Measurements from ENCODE around the gene FNDC1.

FNDC1 gene

GRCh38 chr6:159301810-159302593 is 132.8 kb downstream of the FNDC1 start:
- no peaks in the 10 kb centered on the region for H3K9me3 ChIP-seq (ENCODE audit: control insufficient read depth, insufficient read depth, low read length)
- no peak overlapping the region for H3K4me2 ChIP-seq (ENCODE audit: low read length)
- H3K27ac ChIP-seq (ENCODE audit: low read depth, low read length): no peak overlapping the region
- H3F3A ChIP-seq (ENCODE audit: control insufficient read depth, insufficient read depth): no peaks in the 10 kb centered on the region
- H3K4me1 ChIP-seq (ENCODE audit: control insufficient read depth, low read length): no peaks in the 10 kb centered on the region
- no peaks in the 10 kb centered on the region for H3K36me3 ChIP-seq (ENCODE audit: control insufficient read depth, low read length)
- no peaks in the 10 kb centered on the region for H3K79me2 ChIP-seq (ENCODE audit: control insufficient read depth, low read length)
- no peaks in the 10 kb centered on the region for H3K9me2 ChIP-seq (replicated peaks; ENCODE audit: control insufficient read depth, low read length)
- no peaks in the 10 kb centered on the region for H4K20me1 ChIP-seq (ENCODE audit: control insufficient read depth, insufficient read depth, low read depth, low read length)
- no peak overlapping the region for H3K4me3 ChIP-seq (ENCODE audit: low read length)
- TF ChIP-seq EZH2phosphoT487 (IDR thresholded peaks at IDR 0.05; ENCODE audit: borderline replicate concordance, low read length): no peak
- no peak for TF ChIP-seq CTCF (IDR thresholded peaks at IDR 0.05; ENCODE audit: low read depth, low read length, poor library complexity, severe bottlenecking)
- peaks cover 4% of the 10 kb centered on the region; the same call in 1 of the 2 replicates for H3K27me3 ChIP-seq (ENCODE audit: control insufficient read depth, low read length)

- H3K27ac ChIP-seq (ENCODE audit: low read depth, low read length): no peak overlapping the region
- no peaks in the 10 kb centered on the region for H4K20me1 ChIP-seq (ENCODE audit: control insufficient read depth, insufficient read depth, low read depth, low read length)
- H3K9me3 ChIP-seq (ENCODE audit: control insufficient read depth, insufficient read depth, low read length): no peaks in the 10 kb centered on the region
- H3K9me2 ChIP-seq (replicated peaks; ENCODE audit: control insufficient read depth, low read length): no peaks in the 10 kb centered on the region
- H3F3A ChIP-seq (ENCODE audit: control insufficient read depth, insufficient read depth): no peaks in the 10 kb centered on the region
- H3K4me2 ChIP-seq (ENCODE audit: low read length): no peak overlapping the region
- no peaks in the 10 kb centered on the region for H3K4me1 ChIP-seq (ENCODE audit: control insufficient read depth, low read length)
- no peaks in the 10 kb centered on the region for H3K79me2 ChIP-seq (ENCODE audit: control insufficient read depth, low read length)
- TF ChIP-seq EZH2phosphoT487 (IDR thresholded peaks at IDR 0.05; ENCODE audit: borderline replicate concordance, low read length) (no peak), CTCF (IDR thresholded peaks at IDR 0.05; ENCODE audit: low read depth, low read length, poor library complexity, severe bottlenecking) (no peak)
- H3K36me3 ChIP-seq (ENCODE audit: control insufficient read depth, low read length): no peaks in the 10 kb centered on the region
- no peak overlapping the region for H3K4me3 ChIP-seq (ENCODE audit: low read length)
- H3K27me3 ChIP-seq (ENCODE audit: control insufficient read depth, low read length): peaks cover 3% of the 10 kb centered on the region; the same call in 1 of the 2 replicates
Observed at GRCh38 chr6:159302594-159302992, 133.4 kb downstream of the FNDC1 start.

- Histone ChIP-seq H3K9me2 (replicated peaks; ENCODE audit: control insufficient read depth, low read length) (no peaks in the 10 kb centered on the region), H3K9me3 (ENCODE audit: control insufficient read depth, insufficient read depth, low read length) (no peaks in the 10 kb centered on the region), H3K36me3 (ENCODE audit: control insufficient read depth, low read length) (no peaks in the 10 kb centered on the region), H4K20me1 (ENCODE audit: control insufficient read depth, insufficient read depth, low read depth, low read length) (no peaks in the 10 kb centered on the region), H3K4me1 (ENCODE audit: control insufficient read depth, low read length) (no peaks in the 10 kb centered on the region), H3K4me3 (ENCODE audit: low read length) (no peak overlapping the region), H3F3A (ENCODE audit: control insufficient read depth, insufficient read depth) (no peaks in the 10 kb centered on the region), H3K27me3 (ENCODE audit: control insufficient read depth, low read length) (no peaks in the 10 kb centered on the region; the same call in 1 of the 2 replicates), H3K27ac (ENCODE audit: low read depth, low read length) (no peak overlapping the region), H3K79me2 (ENCODE audit: control insufficient read depth, low read length) (no peaks in the 10 kb centered on the region), H3K4me2 (ENCODE audit: low read length) (no peak overlapping the region)
- no peak for TF ChIP-seq CTCF (IDR thresholded peaks at IDR 0.05; ENCODE audit: low read depth, low read length, poor library complexity, severe bottlenecking)
- TF ChIP-seq EZH2phosphoT487 (IDR thresholded peaks at IDR 0.05; ENCODE audit: borderline replicate concordance, low read length): no peak
Observed at GRCh38 chr6:159303159-159303558, 134.0 kb downstream of the FNDC1 start.
